Esophagus squamous epithelium (tissue), 4 donors: ENCODE data around the gene ALDH1L1.

Source experiments
- CTCF ChIP-seq, 6 experiments: fragments of 450-650 bp in 4 of 6; fragments of 200-600 bp in 2 of 6; sonication (generic) in 2 of 6; IDR thresholded peaks; one replicate each; pipeline ENCODE4 v1.5.1; 2016 to 2019; ENCODE audit warnings: antibody characterized with exemption in 6 of 6, mild to moderate bottlenecking in 4 of 6, moderate library complexity in 4 of 6
- POLR2A ChIP-seq, 4 donors: fragments of 450-650 bp; IDR thresholded peaks; one replicate each; pipeline ENCODE4 v1.6.1; 2017; ENCODE audit warnings: antibody characterized with exemption in 4 of 4, mild to moderate bottlenecking in 4 of 4, moderate library complexity in 3 of 4

GRCh38 chr3:126100269-126100633 is 80.1 kb downstream of the ALDH1L1 start:
- TF ChIP-seq CTCF (IDR thresholded peaks at IDR 0.05) (no peak), POLR2A (IDR thresholded peaks at IDR 0.05) (no peak)
